H1 (cell line): ENCODE results near the gene BRCC3. TPM values are rescaled to one million over a fixed set of nuclear protein-coding genes. Genes with fewer than 3 reads are reported as not detected.

Source experiments
- CTCF ChIA-PET: fragments of 300-600 bp; sonication (Branson Sonifier 250); formaldehyde crosslinking; loops from one replicate; lab custom pipeline; 2021; ENCODE audit not compliant: partially characterized antibody; lab: Charles Lee
- POLR2A ChIA-PET: fragments of 300-600 bp; sonication (Branson Sonifier 250); formaldehyde crosslinking; loops from one replicate; lab custom pipeline; 2021; ENCODE audit warnings: inconsistent platforms; ENCODE audit not compliant: partially characterized antibody; lab: Charles Lee
- DNase-seq, 2 experiments: peaks; one replicate each; pipeline versions ENCODE4 v3.0.0 to v3.0.0-alpha.2; 2010 to 2022; ENCODE audit warnings: low spot score in 2 of 2, low read depth in 1 of 2, mixed read lengths in 1 of 2
- FAIRE-seq: peaks from 2 replicates; lab custom pipeline; 2011; peaks lifted over from hg19 to GRCh38; lab: Jason Lieb, UNC
- H2AFZ ChIP-seq: 2 replicates; pipeline ENCODE4 v1.8.1; 2012; ENCODE audit warnings: low read length, inconsistent platforms
- H2AK5ac ChIP-seq: 2 replicates; pipeline ENCODE4 v1.6.1; 2013; ENCODE audit warnings: low read depth, low read length
- H2BK120ac ChIP-seq: replicated peaks from 2 replicates; pipeline ENCODE3; 2013; ENCODE audit warnings: low read depth, low read length, inconsistent platforms
- H2BK12ac ChIP-seq: 2 replicates; pipeline ENCODE4 v1.6.1; 2013; ENCODE audit warnings: low read depth, low read length
- H2BK15ac ChIP-seq: 2 replicates; pipeline ENCODE4 v1.6.1; 2013; ENCODE audit warnings: low read length
- H2BK20ac ChIP-seq: 2 replicates; pipeline ENCODE4 v1.6.1; 2013; ENCODE audit warnings: low read length
- H2BK5ac ChIP-seq: 2 replicates; pipeline ENCODE4 v1.6.1; 2013; ENCODE audit warnings: low read depth, low read length
- H3K14ac ChIP-seq: 2 replicates; pipeline ENCODE4 v1.6.1; 2013; ENCODE audit warnings: inconsistent platforms; ENCODE audit not compliant: insufficient read length
- H3K18ac ChIP-seq: 2 replicates; pipeline ENCODE4 v1.6.1; 2013; ENCODE audit warnings: low read length; ENCODE audit errors: extremely low read depth
- H3K23ac ChIP-seq: 2 replicates; pipeline ENCODE4 v1.6.1; 2013; ENCODE audit warnings: inconsistent platforms; ENCODE audit not compliant: insufficient read length
- H3K23me2 ChIP-seq: 2 replicates; pipeline ENCODE4 v1.6.1; 2013; ENCODE audit warnings: low read depth, low read length
- H3K27ac ChIP-seq: 2 replicates; pipeline ENCODE4 v1.6.1; 2011; ENCODE audit warnings: low read depth, low read length, inconsistent platforms
- H3K27me3 ChIP-seq, 4 experiments: replicated peaks in 1 of 4; 1 replicate in 1 of 4; 2 replicates in 3 of 4; pipeline versions ENCODE4 v1.6.1 to v1.8.1; 2011 to 2013; ENCODE audit warnings: low read length in 3 of 4, mild to moderate bottlenecking in 3 of 4, inconsistent platforms in 2 of 4, mixed read lengths in 2 of 4, moderate library complexity in 1 of 4; ENCODE audit not compliant: control insufficient read depth in 3 of 4, insufficient read depth in 3 of 4; ENCODE audit errors: extremely low read depth in 1 of 4
- H3K36me3 ChIP-seq, 4 experiments: 2 replicates each; pipeline versions ENCODE4 v1.6.1 to v1.8.1; 2011 to 2013; ENCODE audit warnings: mild to moderate bottlenecking in 4 of 4, low read length in 3 of 4, moderate library complexity in 2 of 4, control low read depth in 1 of 4, inconsistent platforms in 1 of 4; ENCODE audit not compliant: insufficient read depth in 4 of 4, control insufficient read depth in 2 of 4
- H3K4ac ChIP-seq: replicated peaks from 2 replicates; pipeline ENCODE3; 2013; ENCODE audit warnings: low read length, low read depth, mixed read lengths, inconsistent platforms; ENCODE audit not compliant: insufficient read length
- H3K4me1 ChIP-seq, 4 experiments: replicated peaks in 1 of 4; 1 replicate in 1 of 4; 2 replicates in 3 of 4; pipeline versions ENCODE4 v1.6.1 to v1.8.1; 2011 to 2013; ENCODE audit warnings: low read length in 3 of 4, inconsistent platforms in 2 of 4, mixed read lengths in 1 of 4; ENCODE audit not compliant: insufficient read depth in 4 of 4, control insufficient read depth in 3 of 4
- H3K4me2 ChIP-seq, 2 experiments: 2 replicates each; pipeline versions ENCODE4 v1.6.1 to v1.8.1; 2011 to 2013; ENCODE audit warnings: low read depth in 2 of 2, low read length in 2 of 2, control low read depth in 1 of 2, inconsistent platforms in 1 of 2, mild to moderate bottlenecking in 1 of 2; ENCODE audit not compliant: insufficient read depth in 1 of 2
- H3K4me3 ChIP-seq, 4 experiments: fragments of 200-600, 300-600 bp in 1 of 4; sonication (generic), shearing (Covaris generic), sonication (Bioruptor Twin) in 1 of 4; 2 replicates each; pipeline versions ENCODE4 v1.5.1 to v1.8.1; 2011 to 2016; ENCODE audit warnings: low read length in 4 of 4, low read depth in 3 of 4, control low read depth in 2 of 4, inconsistent platforms in 2 of 4, mild to moderate bottlenecking in 2 of 4, mixed read lengths in 1 of 4, moderate library complexity in 1 of 4; ENCODE audit not compliant: insufficient read depth in 2 of 4; ENCODE audit errors: extremely low read depth in 1 of 4
- H3K56ac ChIP-seq: replicated peaks from 2 replicates; pipeline ENCODE3; 2013; ENCODE audit warnings: low read depth, mild to moderate bottlenecking, mixed read lengths, low read length, inconsistent platforms; ENCODE audit not compliant: insufficient read length
- H3K79me1 ChIP-seq: 2 replicates; pipeline ENCODE4 v1.6.1; 2013; ENCODE audit warnings: low read depth, low read length, control low read depth
- H3K79me2 ChIP-seq, 2 experiments: 2 replicates each; pipeline versions ENCODE4 v1.6.1 to v1.8.1; 2012 to 2013; ENCODE audit warnings: low read length in 2 of 2, mild to moderate bottlenecking in 2 of 2, inconsistent platforms in 1 of 2; ENCODE audit not compliant: insufficient read depth in 2 of 2, control insufficient read depth in 1 of 2
- H3K9ac ChIP-seq, 4 experiments: replicated peaks in 1 of 4; 1 replicate in 1 of 4; 2 replicates in 3 of 4; pipeline versions ENCODE4 v1.6.1 to v1.8.1; 2011 to 2013; ENCODE audit warnings: low read depth in 3 of 4, low read length in 3 of 4, control low read depth in 2 of 4, mild to moderate bottlenecking in 2 of 4, moderate library complexity in 2 of 4, inconsistent platforms in 1 of 4; ENCODE audit errors: extremely low read depth in 1 of 4
- H3K9me3 ChIP-seq, 2 experiments: 2 replicates each; pipeline versions ENCODE4 v1.6.1 to v1.8.1; 2012 to 2013; ENCODE audit warnings: mild to moderate bottlenecking in 2 of 2, moderate library complexity in 2 of 2, control low read depth in 1 of 2, inconsistent platforms in 1 of 2, low read depth in 1 of 2, low read length in 1 of 2, mixed read lengths in 1 of 2; ENCODE audit not compliant: insufficient read depth in 2 of 2
- H4K20me1 ChIP-seq, 2 experiments: replicated peaks in 1 of 2; 2 replicates each; pipeline versions ENCODE3 to v1.8.1; 2011 to 2013; ENCODE audit warnings: inconsistent platforms in 2 of 2, low read length in 2 of 2, mild to moderate bottlenecking in 1 of 2; ENCODE audit not compliant: insufficient read depth in 2 of 2, control insufficient read depth in 1 of 2
- H4K5ac ChIP-seq: 2 replicates; pipeline ENCODE4 v1.6.1; 2013; ENCODE audit warnings: low read length, low read depth, mixed read lengths, inconsistent platforms; ENCODE audit not compliant: insufficient read length
- H4K8ac ChIP-seq: 2 replicates; pipeline ENCODE4 v1.8.0; 2013; ENCODE audit warnings: mild to moderate bottlenecking, moderate library complexity, low read length, inconsistent platforms; ENCODE audit not compliant: insufficient read depth; ENCODE audit errors: extremely low read depth
- H4K91ac ChIP-seq: replicated peaks from 2 replicates; pipeline ENCODE3; 2013; ENCODE audit warnings: low read length, mixed read lengths, inconsistent platforms; ENCODE audit not compliant: insufficient read length
- WGBS, 2 experiments: shearing (Covaris generic) in 1 of 2; methylation state at CpG; one replicate each; pipeline versions ENCODE4 v1.1.6 to v1.1.7; 2013 to 2015; ENCODE audit warnings: low lambda C conversion rate in 2 of 2, mixed read lengths in 2 of 2, inconsistent platforms in 1 of 2, low coverage in 1 of 2, missing lambda C conversion rate in 1 of 2; ENCODE audit not compliant: insufficient replicate concordance in 2 of 2, insufficient coverage in 1 of 2, insufficient read length in 1 of 2; ENCODE audit errors: extremely low coverage in 1 of 2, missing lambda C conversion rate in 1 of 2; 5-methylcytosine and 5-hydroxymethylcytosine counted together
- polyA plus RNA-seq, 7 experiments: library from polyadenylated mRNA; depleted of rRNA in 3 of 7; stranded (reverse) in 5 of 7; unstranded in 2 of 7; fragments of >200 nt in 5 of 7; fragments of 200-250 nt in 2 of 7; gene quantifications; 1 replicate in 5 of 7; 2 replicates in 1 of 7; 4 replicates in 1 of 7; pipeline versions ENCODE4 v1.2.1 to v1.2.3, GENCODE V29; 2011 to 2013; ENCODE audit warnings: missing spikeins in 2 of 7, mixed read lengths in 2 of 7
- total RNA-seq: library from RNA; stranded (reverse); fragmentation: NEBNext Ultra II Directional; extraction: Animal tissue kit (Norgen Biotek cat#: 25700); gene quantifications from 2 replicates; pipeline ENCODE4 v1.2.1, GENCODE V29; 2021

Gene BRCC3
- total and polyA plus RNA-seq, 2 of the 8 experiments (the other 6 are each of a cell fraction or from before 2014, with no cell fraction given): 13.1 to 23.2 TPM

- H3K79me1 ChIP-seq: no peaks in the 10 kb centered on the region
- ChIA-PET CTCF (interaction anchor here (0.8 to 1.0 kb wide), 2 partner anchors 38 to 45 kb away, joined by 3 to 7 read pairs; no protein-coding TSS in a partner anchor), POLR2A (no interaction called here)
- H3K18ac ChIP-seq: no peak overlapping the region
- no peak for DNase-seq
- no peaks in the 10 kb centered on the region for H3K4me1 ChIP-seq
- no peak overlapping the region for H2BK20ac ChIP-seq
- no peak overlapping the region for H3K4me3 ChIP-seq
- no peak overlapping the region for H3K56ac ChIP-seq
- H3K4me2 ChIP-seq: no peak overlapping the region
- no peaks in the 10 kb centered on the region for H3K36me3 ChIP-seq
- H2BK12ac ChIP-seq: no peak overlapping the region
- H3K14ac ChIP-seq: no peak overlapping the region
- H4K20me1 ChIP-seq: no peaks in the 10 kb centered on the region
- no peak overlapping the region for H3K4ac ChIP-seq
- no peak overlapping the region for H2AFZ ChIP-seq
- H3K9ac ChIP-seq: no peak overlapping the region
- H2AK5ac ChIP-seq: no peak overlapping the region
- H3K27me3 ChIP-seq: no peaks in the 10 kb centered on the region
- FAIRE-seq: no peak
- no peak overlapping the region for H4K91ac ChIP-seq
- no peak overlapping the region for H4K8ac ChIP-seq
- no peaks in the 10 kb centered on the region for H3K9me3 ChIP-seq
- H4K5ac ChIP-seq: no peak overlapping the region
- no peaks in the 10 kb centered on the region for H3K79me2 ChIP-seq
- no CpG with 5 or more reads among the region's 1 CpG for WGBS, 2 experiments
- no peak overlapping the region for H2BK120ac ChIP-seq
- no peak overlapping the region for H3K23ac ChIP-seq
- H2BK15ac ChIP-seq: no peak overlapping the region
- no peak overlapping the region for H3K27ac ChIP-seq
- no peaks in the 10 kb centered on the region for H3K23me2 ChIP-seq
- H2BK5ac ChIP-seq: no peak overlapping the region
These were observed 60.8 kb downstream of the BRCC3 start for GRCh38 chrX:155132110-155132509.
